ENCODE results near the gene ENOX1.

- TF ChIP-seq CTCF (IDR thresholded peaks at IDR 0.05; ENCODE audit: control extremely low read depth in 1 of 3, insufficient read depth in 1 of 3, low read depth in 1 of 3, low read length in 3 of 3) (no peak), RAD21 (IDR thresholded peaks at IDR 0.05 in 1 of 2, conservative IDR thresholded peaks at IDR 0.05 in 1 of 2; ENCODE audit: low read depth in 2 of 2, low read length in 2 of 2) (no peak), ATF3 (IDR thresholded peaks at IDR 0.05; ENCODE audit: insufficient read depth, low read depth, low read length) (no peak)
Observed at GRCh38 chr13:43693639-43694038, 93.1 kb downstream of the ENOX1 start.

Measured in H1 (cell line).